ENCODE measurements around the gene GGACT.

The GGACT gene

DNA sequence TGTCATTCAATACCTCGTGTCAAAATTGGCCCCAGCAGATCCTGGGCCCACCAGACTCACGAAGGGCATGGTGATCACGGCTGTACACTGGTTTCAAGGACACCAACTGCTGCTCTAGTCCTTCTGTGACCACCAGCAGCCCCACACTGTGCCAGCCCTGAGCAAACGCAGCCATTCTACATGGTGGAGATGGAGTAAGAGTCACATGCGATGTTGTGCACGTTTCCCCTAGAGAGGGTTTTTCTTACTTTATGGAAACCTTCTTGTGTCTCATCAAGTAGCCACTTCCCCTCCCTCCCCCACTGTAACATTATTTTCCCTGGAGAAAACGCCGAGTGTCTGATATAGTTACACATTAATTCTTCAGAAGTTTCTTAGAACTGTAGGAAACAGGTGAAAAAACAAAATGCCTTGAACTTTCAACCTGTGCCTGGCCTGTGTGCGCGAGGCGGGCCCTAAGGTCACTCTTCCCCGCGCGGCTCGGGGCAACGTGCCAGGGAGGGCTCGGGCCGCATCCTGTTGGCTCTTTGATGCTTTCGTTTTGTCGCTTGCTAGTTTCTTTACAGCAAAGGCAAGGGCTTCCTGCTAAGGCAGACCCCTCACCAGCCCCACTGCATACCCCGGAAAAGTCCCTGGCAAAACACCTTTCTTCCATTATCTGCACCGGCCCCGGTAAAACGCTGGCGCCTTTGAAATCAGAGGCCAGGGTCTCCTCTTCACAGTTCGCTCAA, 44.6 kb downstream of the GGACT start:
- H3K4me1 ChIP-seq (ENCODE audit: insufficient read depth, low read length, severe bottlenecking): no peaks in the 10 kb centered on the region
- no peaks in the 10 kb centered on the region for H4K20me1 ChIP-seq (ENCODE audit: insufficient read depth, low read length)
- no peaks in the 10 kb centered on the region for H3K9me2 ChIP-seq (ENCODE audit: low read depth, low read length)
- no peak overlapping the region for H3K4me3 ChIP-seq (ENCODE audit: low read depth, low read length, poor library complexity, severe bottlenecking)
- no peaks in the 10 kb centered on the region for H3K27me3 ChIP-seq (ENCODE audit: insufficient read depth, low read length)
- H3K4me2 ChIP-seq (ENCODE audit: low read length): no peak overlapping the region
- H3K9me3 ChIP-seq (ENCODE audit: low read length): no peaks in the 10 kb centered on the region
- H3F3A ChIP-seq (ENCODE audit: insufficient read depth, low read length): no peaks in the 10 kb centered on the region
- no peak overlapping the region for H3K27ac ChIP-seq (ENCODE audit: low read depth, low read length, poor library complexity, severe bottlenecking)
- no peaks in the 10 kb centered on the region for H3K36me3 ChIP-seq (ENCODE audit: insufficient read depth, low read length)
- H3K9ac ChIP-seq (ENCODE audit: low read length): no peak overlapping the region
- TF ChIP-seq, protein P1, sequence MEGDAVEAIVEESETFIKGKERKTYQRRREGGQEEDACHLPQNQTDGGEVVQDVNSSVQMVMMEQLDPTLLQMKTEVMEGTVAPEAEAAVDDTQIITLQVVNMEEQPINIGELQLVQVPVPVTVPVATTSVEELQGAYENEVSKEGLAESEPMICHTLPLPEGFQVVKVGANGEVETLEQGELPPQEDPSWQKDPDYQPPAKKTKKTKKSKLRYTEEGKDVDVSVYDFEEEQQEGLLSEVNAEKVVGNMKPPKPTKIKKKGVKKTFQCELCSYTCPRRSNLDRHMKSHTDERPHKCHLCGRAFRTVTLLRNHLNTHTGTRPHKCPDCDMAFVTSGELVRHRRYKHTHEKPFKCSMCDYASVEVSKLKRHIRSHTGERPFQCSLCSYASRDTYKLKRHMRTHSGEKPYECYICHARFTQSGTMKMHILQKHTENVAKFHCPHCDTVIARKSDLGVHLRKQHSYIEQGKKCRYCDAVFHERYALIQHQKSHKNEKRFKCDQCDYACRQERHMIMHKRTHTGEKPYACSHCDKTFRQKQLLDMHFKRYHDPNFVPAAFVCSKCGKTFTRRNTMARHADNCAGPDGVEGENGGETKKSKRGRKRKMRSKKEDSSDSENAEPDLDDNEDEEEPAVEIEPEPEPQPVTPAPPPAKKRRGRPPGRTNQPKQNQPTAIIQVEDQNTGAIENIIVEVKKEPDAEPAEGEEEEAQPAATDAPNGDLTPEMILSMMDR (IDR thresholded peaks at IDR 0.05; ENCODE audit: low read length): no peak
- no peak for TF ChIP-seq EZH2 (IDR thresholded peaks at IDR 0.05; ENCODE audit: borderline replicate concordance, low read length)
- H3K79me2 ChIP-seq (ENCODE audit: insufficient read depth, low read length): no peaks in the 10 kb centered on the region
- H2AFZ ChIP-seq (ENCODE audit: low read length): no peak overlapping the region

DNA sequence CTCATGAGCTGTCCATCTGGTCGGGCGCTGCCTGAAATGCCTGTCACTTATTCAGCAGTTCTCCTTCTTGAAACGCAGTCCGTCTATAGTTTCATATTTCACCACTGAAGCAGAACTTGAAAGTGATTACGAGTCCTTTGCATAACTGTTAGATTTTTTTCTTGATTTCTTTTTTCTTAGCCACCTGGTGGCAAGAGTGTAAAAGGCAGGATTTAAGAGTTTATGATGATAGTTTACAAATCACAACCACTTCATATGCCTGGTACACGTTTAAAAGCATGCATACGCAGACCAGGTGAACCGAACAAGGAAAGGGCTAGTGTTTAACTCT, 45.8 kb downstream of the GGACT start:
- no peak overlapping the region for H3K4me3 ChIP-seq (ENCODE audit: low read depth, low read length, poor library complexity, severe bottlenecking)
- H3K27me3 ChIP-seq (ENCODE audit: insufficient read depth, low read length): no peaks in the 10 kb centered on the region
- H4K20me1 ChIP-seq (ENCODE audit: insufficient read depth, low read length): no peaks in the 10 kb centered on the region
- H3K9me3 ChIP-seq (ENCODE audit: low read length): no peaks in the 10 kb centered on the region
- H3F3A ChIP-seq (ENCODE audit: insufficient read depth, low read length): no peaks in the 10 kb centered on the region
- H3K36me3 ChIP-seq (ENCODE audit: insufficient read depth, low read length): no peaks in the 10 kb centered on the region
- H3K4me1 ChIP-seq (ENCODE audit: insufficient read depth, low read length, severe bottlenecking): no peaks in the 10 kb centered on the region
- no peak overlapping the region for H3K27ac ChIP-seq (ENCODE audit: low read depth, low read length, poor library complexity, severe bottlenecking)
- H3K9ac ChIP-seq (ENCODE audit: low read length): no peak overlapping the region
- H3K79me2 ChIP-seq (ENCODE audit: insufficient read depth, low read length): no peaks in the 10 kb centered on the region
- no peak for TF ChIP-seq EZH2 (IDR thresholded peaks at IDR 0.05; ENCODE audit: borderline replicate concordance, low read length)
- TF ChIP-seq, protein P1 (IDR thresholded peaks at IDR 0.05; ENCODE audit: low read length): peak; percentile 61
- H3K4me2 ChIP-seq (ENCODE audit: low read length): no peak overlapping the region
- no peaks in the 10 kb centered on the region for H3K9me2 ChIP-seq (ENCODE audit: low read depth, low read length)
- H2AFZ ChIP-seq (ENCODE audit: low read length): no peak overlapping the region

DNA sequence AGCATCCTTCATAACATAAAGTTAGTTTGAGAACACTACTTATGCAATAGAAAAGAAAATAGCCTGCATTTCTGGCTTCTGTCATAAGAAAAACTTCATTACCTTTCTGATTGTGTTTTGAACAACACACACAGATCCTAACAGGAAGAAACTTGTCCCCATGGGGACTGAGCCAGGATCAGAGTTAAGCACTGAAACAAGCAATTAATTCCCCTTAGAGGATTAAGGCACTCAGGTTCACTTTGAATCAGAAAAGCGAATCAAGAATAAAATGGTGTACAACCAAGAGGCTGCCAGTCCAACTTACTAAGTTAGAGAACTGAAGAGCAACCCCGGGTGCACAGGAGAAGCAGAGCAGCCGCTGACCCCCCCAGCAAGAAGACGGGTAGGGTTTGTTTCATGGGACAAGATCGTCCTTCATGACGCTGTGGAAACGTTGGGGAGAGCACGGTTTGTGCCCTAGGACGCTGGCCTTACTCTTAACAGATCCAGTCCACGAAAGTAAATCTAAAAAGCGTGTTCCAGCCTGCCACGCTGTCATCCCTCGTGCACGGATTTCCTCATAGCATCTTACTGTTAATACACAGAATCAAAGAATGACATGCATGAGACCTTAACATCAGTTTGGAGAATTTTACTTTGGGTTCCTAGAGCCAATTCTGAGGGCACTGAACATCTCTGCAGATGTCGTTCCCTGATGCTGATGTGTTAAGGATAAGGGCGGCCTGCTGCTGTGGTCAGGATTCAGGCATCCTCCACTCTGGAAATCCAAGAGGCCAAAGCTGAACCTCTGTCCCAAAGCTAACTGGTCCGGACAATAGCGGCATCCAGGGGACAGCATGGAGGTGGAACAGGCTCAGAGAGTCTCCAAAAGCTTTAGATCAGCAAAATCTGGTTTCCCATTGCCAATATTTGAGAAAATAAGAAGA, 46.4 kb downstream of the GGACT start:
- Histone ChIP-seq H3K27ac (ENCODE audit: low read depth, low read length, poor library complexity, severe bottlenecking) (no peak overlapping the region), H4K20me1 (ENCODE audit: insufficient read depth, low read length) (no peaks in the 10 kb centered on the region), H3F3A (ENCODE audit: insufficient read depth, low read length) (no peaks in the 10 kb centered on the region), H3K79me2 (ENCODE audit: insufficient read depth, low read length) (no peaks in the 10 kb centered on the region), H3K27me3 (ENCODE audit: insufficient read depth, low read length) (no peaks in the 10 kb centered on the region), H2AFZ (ENCODE audit: low read length) (no peak overlapping the region), H3K36me3 (ENCODE audit: insufficient read depth, low read length) (no peaks in the 10 kb centered on the region), H3K4me3 (ENCODE audit: low read depth, low read length, poor library complexity, severe bottlenecking) (no peak overlapping the region), H3K4me1 (ENCODE audit: insufficient read depth, low read length, severe bottlenecking) (no peaks in the 10 kb centered on the region), H3K9me3 (ENCODE audit: low read length) (no peaks in the 10 kb centered on the region), H3K9me2 (ENCODE audit: low read depth, low read length) (no peaks in the 10 kb centered on the region), H3K9ac (ENCODE audit: low read length) (no peak overlapping the region), H3K4me2 (ENCODE audit: low read length) (no peak overlapping the region)
- TF ChIP-seq EZH2 (IDR thresholded peaks at IDR 0.05; ENCODE audit: borderline replicate concordance, low read length): no peak
- TF ChIP-seq, protein P1 (IDR thresholded peaks at IDR 0.05; ENCODE audit: low read length): no peak
